ENCODE measurements around the gene ASCC2.
"Not testable (repeated sequence)": the region's sequence is repeated elsewhere in the genome, so short reads cannot be mapped to it uniquely, and the experiment has no call there.

Gene ASCC2

DNA sequence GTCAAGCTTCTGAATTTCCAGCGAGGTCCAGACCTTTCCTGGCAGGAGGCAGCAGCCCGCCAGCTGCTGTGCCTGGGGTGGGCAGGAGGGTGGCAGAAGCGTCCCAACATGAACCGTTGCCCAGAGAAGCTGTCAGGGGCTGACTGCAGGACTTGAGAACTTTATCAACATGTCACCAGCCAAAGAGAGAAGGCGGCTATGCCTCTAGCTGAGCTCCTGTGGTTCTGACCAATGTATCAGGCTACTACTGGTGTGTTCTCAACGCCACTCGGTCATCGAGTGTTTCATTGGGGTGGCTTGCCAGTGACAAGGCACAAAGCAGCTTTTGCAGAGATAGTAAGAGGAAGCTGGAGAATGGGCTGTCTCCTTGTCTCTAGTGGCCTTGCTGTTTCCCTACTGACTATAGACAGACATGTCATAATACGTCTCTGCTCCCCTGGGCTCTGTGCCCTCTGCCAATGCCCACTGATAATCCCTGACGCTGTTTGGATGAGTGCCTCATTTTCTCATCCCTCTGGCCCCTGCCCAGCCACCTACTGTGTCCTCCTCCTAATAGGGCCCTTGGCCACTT, 17.6 kb upstream of the ASCC2 start:
- DNase-seq (ENCODE audit: low read depth) = no peak

DNA sequence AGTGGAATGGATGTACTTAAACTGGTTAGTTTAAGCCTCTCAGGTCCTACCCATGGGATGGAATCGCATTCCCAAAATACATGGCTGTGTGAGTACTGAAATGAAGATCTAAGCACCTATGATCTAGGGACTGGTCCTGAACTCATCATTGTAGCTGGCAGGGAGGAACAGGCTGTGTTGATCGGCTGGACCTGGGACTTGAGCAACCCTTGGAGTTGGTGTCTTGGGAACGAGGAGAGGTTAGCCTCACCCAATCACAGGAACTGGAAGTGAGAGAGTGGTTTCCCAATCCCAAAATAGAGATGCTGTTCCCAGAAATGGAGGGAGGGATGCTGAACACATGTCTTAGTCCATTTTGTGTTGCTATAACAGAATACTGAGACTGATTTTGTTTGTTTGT, 16.4 kb upstream of the ASCC2 start:
- no peak for DNase-seq (ENCODE audit: low read depth)

DNA sequence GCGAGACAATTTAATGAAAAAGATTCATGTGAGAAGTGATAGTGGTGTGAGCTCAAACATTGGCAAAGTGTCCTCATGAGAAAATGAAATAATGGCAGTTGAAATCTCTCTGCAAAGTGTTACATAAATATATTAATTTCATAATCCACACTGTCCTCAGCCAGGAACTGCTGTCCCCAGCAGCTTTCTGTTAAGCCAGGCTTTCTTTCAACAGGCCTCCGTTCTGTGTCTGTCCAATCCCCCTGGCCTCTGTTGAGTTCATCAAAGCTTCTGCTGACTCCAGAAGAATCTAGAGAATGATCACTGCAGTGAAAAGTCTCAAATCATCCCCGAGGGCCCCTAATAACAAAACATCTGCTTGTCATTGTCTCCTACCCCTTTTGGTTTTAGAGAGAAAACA, 10.0 kb upstream of the ASCC2 start:
- DNase-seq (ENCODE audit: low read depth) = no peak

- no peak for DNase-seq (ENCODE audit: low read depth)
These were observed 8.2 kb upstream of the ASCC2 start for GRCh38 chr22:29846290-29846689.

DNA sequence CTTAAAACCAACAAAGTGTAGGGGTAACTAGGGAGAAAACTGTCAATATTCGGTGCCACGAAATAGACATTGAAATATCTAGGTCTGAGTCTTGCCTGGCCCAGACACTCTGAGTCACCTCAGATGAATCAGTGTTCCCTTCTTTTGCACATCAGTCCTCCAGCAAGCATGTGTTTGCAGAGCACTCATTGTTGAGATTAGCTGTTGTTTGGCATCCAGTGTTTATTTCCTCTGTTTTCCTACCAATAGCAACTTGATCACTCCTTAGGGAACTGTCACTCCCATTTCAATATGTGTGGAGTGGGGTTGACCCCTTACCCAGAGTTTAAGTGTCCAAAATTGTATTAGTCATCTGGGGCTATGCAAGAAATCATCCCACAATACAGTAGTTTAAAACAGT, 4.7 kb upstream of the ASCC2 start:
- DNase-seq (ENCODE audit: low read depth) = peak; percentile 97

- DNase-seq (ENCODE audit: low read depth) = no peak
These were observed 4.1 kb upstream of the ASCC2 start for GRCh38 chr22:29842172-29842571.

GRCh38 chr22:29840498-29840897, 2.4 kb upstream of the ASCC2 start:
- DNase-seq (ENCODE audit: low read depth) = peak; percentile 59

GRCh38 chr22:29839039-29839438, 965 bp upstream of the ASCC2 start:
- no peak for DNase-seq (ENCODE audit: low read depth)

- no peak for DNase-seq (ENCODE audit: low read depth)
These were observed 504 bp upstream of the ASCC2 start for GRCh38 chr22:29838599-29838956.

DNA sequence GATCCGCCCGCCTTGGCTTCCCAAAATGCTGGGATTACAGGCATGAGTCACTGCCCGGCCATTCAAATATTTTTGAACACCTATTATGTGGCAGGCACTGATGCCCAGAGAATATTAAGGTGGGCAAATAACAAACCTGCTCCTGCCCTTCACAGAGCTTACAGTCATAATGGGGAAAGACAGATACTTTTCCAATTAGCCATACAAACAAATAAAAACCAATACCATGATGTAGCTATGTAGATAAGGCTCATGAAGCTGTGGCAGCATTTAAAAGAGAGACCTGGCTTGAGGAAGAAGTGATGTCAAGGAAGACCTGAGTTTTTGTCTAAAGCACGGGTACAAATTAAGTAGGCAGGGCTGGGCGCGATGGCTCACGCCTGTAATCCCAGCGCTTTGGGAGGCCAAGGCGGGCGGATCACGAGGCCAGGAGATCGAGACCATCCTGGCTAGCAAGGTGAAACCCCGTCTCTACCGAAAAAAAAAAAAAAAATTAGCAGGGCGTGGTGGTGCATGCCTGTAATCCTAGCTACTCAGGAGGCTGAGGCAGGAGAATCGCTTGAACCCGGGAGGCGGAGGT, 1.2 kb downstream of the ASCC2 start:
- not testable (repeated sequence) for DNase-seq (ENCODE audit: low read depth)

DNA sequence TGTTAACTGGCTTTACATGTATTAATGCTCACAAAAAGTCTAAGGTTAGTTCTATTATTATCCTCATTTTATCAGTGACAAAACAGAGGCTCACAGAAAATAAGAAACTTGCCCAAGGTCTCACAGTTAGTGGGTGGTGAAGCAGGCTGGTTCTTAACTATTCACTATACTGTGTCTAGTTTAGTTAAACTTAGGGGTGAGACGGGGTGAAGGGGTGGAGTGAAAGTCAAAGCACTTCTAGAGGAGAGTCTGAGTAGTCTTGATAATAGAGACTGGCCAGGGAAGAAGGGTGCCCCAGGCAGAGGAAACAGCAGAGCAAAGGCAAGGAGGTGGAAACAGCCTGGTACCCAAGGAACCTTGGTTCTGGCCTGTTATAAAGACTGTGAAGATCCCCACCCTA, 4.0 kb downstream of the ASCC2 start:
- no peak for DNase-seq (ENCODE audit: low read depth)

- DNase-seq (ENCODE audit: low read depth) = no peak
These were observed 4.6 kb downstream of the ASCC2 start for GRCh38 chr22:29833392-29833965.

GRCh38 chr22:29831958-29832357, 6.1 kb downstream of the ASCC2 start:
- no peak for DNase-seq (ENCODE audit: low read depth)

DNA sequence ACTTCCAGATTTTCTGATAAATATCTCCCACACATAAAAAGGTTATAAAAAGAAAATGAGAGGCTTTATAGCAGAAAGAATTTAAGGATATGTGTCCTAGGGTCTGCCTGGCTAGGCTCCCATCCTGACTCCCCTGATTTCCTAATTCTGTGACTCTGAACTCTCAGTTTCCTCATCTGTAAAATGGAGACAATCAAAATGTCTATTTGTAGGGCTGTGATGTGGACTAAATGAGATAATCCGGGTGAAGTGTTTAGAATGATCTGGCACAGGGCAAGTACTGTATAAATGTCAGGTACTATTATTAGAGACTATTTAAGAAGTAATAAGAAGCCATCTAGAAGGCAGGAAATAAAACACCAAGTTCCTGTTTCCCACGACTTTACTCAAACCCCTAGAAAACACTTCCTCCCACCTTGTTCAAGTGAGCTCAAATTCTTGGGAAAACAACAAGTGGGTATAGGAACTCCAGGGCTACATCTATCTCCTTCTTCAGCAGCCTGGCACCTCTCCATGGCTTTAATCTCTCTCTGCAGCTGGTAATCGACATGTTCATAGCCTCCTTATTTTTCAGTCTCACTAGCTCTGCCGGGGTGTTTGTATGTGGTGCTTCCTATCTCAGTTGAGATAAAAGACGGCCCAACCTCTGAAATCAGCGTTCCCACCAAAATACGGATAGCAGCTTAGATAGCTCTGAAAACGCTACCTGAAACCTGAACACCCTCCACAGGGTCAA, 6.7 kb downstream of the ASCC2 start:
- no peak for DNase-seq (ENCODE audit: low read depth)

DNA sequence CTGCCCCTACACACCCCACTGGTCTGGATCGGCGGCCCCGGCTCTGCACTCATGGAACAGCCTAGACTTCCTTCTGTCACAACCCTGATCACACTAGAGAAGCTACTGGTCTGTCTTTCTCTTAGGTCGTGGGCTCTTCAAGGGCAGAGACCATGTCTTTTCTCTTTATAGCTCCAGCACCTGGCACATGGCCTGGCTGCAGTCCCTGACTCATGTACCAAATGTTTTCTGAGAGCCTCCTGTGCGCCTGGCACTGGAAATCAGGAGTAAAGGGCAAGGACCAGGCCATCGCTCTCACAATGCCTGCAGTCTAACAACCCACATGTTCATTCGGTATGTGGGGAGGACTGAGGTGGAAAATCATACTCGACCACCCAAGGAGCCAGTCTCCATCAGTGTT, 7.5 kb downstream of the ASCC2 start:
- DNase-seq (ENCODE audit: low read depth) = peak; percentile 17

DNA sequence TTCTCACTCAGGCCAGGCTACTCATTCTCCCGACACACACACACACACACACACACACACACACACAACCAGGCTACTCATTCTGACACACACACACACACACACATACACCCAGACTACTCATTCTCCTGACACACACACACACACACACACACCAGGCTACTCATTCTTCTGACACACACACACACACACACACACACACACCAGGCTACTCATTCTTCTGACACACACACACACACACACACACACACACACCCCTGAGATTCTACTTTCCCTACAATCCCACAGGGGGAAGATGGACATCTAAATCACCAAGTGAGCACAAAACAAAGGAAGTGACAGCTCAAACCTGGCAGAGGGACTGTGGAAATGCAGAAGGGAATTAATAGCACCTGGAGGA, 10.3 kb downstream of the ASCC2 start:
- DNase-seq (ENCODE audit: low read depth) = peak; percentile 36

DNA sequence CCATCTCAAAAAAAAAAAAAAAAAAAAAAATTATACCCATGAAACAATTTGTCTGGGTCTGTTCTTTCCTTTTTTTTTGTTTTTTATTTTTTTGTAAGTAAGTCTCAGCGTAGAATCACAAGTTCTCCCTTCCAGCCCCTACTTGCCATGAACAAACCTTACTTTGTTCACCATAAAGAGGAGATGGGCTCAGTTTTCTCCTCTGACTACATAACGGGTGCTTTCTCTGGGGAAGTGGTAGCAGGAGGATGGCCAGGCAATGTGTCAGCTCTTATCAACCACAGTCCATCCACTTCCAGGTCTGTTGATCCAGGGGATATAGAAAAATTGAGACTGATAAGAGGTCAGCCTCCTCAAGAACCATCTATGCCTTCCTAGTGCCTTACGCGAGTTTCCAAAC, 11.0 kb downstream of the ASCC2 start:
- no peak for DNase-seq (ENCODE audit: low read depth)

GRCh38 chr22:29825578-29825977, 12.5 kb downstream of the ASCC2 start:
- no peak for DNase-seq (ENCODE audit: low read depth)

GRCh38 chr22:29824677-29825076, 13.4 kb downstream of the ASCC2 start:
- DNase-seq (ENCODE audit: low read depth) = no peak

GRCh38 chr22:29821291-29822016, 16.6 kb downstream of the ASCC2 start:
- peak; percentile 66 for DNase-seq (ENCODE audit: low read depth)

DNA sequence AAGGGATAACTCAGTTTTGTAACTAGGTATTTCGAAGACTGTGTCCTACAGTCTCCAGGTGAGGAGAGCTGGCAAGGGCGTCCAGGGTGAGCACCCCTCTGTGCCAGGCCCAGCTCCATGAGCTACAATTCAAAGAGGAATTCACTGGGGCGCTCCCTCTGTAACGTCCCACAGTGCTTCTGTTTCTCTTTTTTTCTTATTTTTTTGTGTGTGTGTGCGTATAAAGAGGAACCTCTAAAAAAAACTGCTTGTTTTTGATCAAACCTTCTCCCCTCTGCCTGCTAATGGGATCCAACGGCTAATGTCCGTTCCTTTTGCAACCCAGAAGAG, 17.1 kb downstream of the ASCC2 start:
- DNase-seq (ENCODE audit: low read depth) = no peak

DNA sequence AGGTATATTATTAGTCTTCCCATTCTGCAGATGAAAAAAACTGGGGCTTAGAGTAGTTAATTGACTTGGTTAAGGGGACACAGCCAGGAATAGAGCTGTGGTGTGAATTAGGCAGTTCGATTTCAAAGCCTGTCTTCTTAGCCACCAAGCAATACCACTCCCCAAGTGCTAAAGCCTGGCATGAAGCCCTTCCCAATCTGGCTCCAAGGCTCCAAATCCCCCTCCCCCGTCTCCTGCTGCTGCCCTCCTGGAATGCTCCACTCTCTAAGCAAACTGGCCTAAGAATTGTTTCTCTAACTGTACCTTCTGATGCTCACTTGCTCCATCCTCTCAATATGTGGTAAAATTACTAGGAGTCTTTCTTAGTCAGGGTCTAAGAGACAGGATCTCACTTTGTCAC, 18.6 kb downstream of the ASCC2 start:
- no peak for DNase-seq (ENCODE audit: low read depth)

DNA sequence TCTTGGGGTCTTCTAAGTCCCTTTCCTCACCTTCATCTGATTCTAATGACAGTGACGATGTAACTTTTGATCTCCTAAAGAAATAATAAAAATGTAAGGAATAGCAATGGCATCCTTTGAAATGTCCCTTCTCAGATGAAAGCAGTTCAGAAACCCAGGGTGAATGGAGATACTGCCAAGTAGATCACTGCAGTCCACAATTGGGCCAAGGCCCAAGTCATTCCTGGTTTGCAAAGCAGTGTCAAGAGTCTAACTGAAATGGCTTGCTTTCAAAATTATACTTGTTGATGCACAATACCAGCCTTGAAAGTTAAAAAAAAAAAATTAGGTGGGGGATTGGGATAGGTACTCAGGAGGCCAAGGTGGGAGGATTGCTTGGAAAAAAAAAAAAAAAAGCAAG, 20.4 kb downstream of the ASCC2 start:
- no peak for DNase-seq (ENCODE audit: low read depth)
